HG03064 (cell line): ENCODE data around the gene CNTNAP2.

ENCODE experiments used
- ATAC-seq: cut with Tn5 transposase; IDR thresholded peaks from one replicate; pipeline ENCODE4 v1.9.1; 2021; ENCODE audit warnings: low read depth; ENCODE audit not compliant: unreplicated experiment

The CNTNAP2 gene

GRCh38 chr7:148382596-148382995 is 2266.0 kb downstream of the CNTNAP2 start:
- ATAC-seq, result no peak

- no peak for ATAC-seq
These were observed 2267.1 kb downstream of the CNTNAP2 start for GRCh38 chr7:148383651-148384050.

- ATAC-seq, result no peak
These were observed 2268.5 kb downstream of the CNTNAP2 start for GRCh38 chr7:148385009-148385682.

- ATAC-seq, result no peak
These were observed 2273.8 kb downstream of the CNTNAP2 start for GRCh38 chr7:148390381-148390780.

GRCh38 chr7:148391591-148391990 is 2275.0 kb downstream of the CNTNAP2 start:
- no peak for ATAC-seq

GRCh38 chr7:148394582-148394981 is 2278.0 kb downstream of the CNTNAP2 start:
- no peak for ATAC-seq

GRCh38 chr7:148395352-148395811 is 2278.8 kb downstream of the CNTNAP2 start:
- ATAC-seq, result no peak

- ATAC-seq, result no peak
These were observed 2279.6 kb downstream of the CNTNAP2 start for GRCh38 chr7:148395990-148396716.

GRCh38 chr7:148397056-148397455 is 2280.5 kb downstream of the CNTNAP2 start:
- no peak for ATAC-seq

GRCh38 chr7:148397551-148397950 is 2280.9 kb downstream of the CNTNAP2 start:
- ATAC-seq, result no peak

GRCh38 chr7:148397985-148398384 is 2281.4 kb downstream of the CNTNAP2 start:
- no peak for ATAC-seq

GRCh38 chr7:148398844-148399365 is 2282.3 kb downstream of the CNTNAP2 start:
- no peak for ATAC-seq

GRCh38 chr7:148400101-148400500 is 2283.5 kb downstream of the CNTNAP2 start:
- ATAC-seq, result no peak

- ATAC-seq, result no peak
These were observed 2285.6 kb downstream of the CNTNAP2 start for GRCh38 chr7:148402159-148402558.

- no peak for ATAC-seq
These were observed 2286.9 kb downstream of the CNTNAP2 start for GRCh38 chr7:148403466-148403993.

GRCh38 chr7:148408307-148408706 is 2291.7 kb downstream of the CNTNAP2 start:
- no peak for ATAC-seq

- ATAC-seq, result no peak
These were observed 2294.3 kb downstream of the CNTNAP2 start for GRCh38 chr7:148410905-148411304.

- no peak for ATAC-seq
These were observed 2296.1 kb downstream of the CNTNAP2 start for GRCh38 chr7:148412691-148413090.

- ATAC-seq, result peak; percentile 91
These were observed 2303.5 kb downstream of the CNTNAP2 start for GRCh38 chr7:148419856-148420832.

GRCh38 chr7:148422030-148422429 is 2305.4 kb downstream of the CNTNAP2 start:
- no peak for ATAC-seq
